Progenitor cell of endocrine pancreas (in vitro differentiated cells): ENCODE data around the gene KRTAP5-8. TPM values are rescaled to one million over a fixed set of nuclear protein-coding genes. Genes with fewer than 3 reads are reported as not detected.
"Not testable (repeated sequence)": the region's sequence is repeated elsewhere in the genome, so short reads cannot be mapped to it uniquely, and the experiment has no call there.

ENCODE experiments used
- DNase-seq: peaks from one replicate; pipeline ENCODE4 v3.0.0; 2021; ENCODE audit warnings: low spot score; ENCODE audit not compliant: unreplicated experiment
- H3K27ac Mint-ChIP-seq: 2 replicates; pipeline ENCODE4 v1.8.0; 2021; ENCODE audit warnings: mild to moderate bottlenecking, moderate library complexity, mixed read lengths
- H3K27me3 Mint-ChIP-seq: 2 replicates; pipeline ENCODE4 v1.8.0; 2021; ENCODE audit warnings: mixed read lengths
- H3K36me3 Mint-ChIP-seq: 2 replicates; pipeline ENCODE4 v1.8.0; 2022; ENCODE audit warnings: mixed read lengths; ENCODE audit not compliant: insufficient read depth
- H3K4me1 Mint-ChIP-seq: 2 replicates; pipeline ENCODE4 v1.8.0; 2021; ENCODE audit warnings: low read depth, mixed read lengths
- H3K4me3 Mint-ChIP-seq: 2 replicates; pipeline ENCODE4 v1.8.0; 2021; ENCODE audit warnings: low read depth, mild to moderate bottlenecking, moderate library complexity, mixed read lengths
- H3K9me3 Mint-ChIP-seq: 2 replicates; pipeline ENCODE4 v1.8.0; 2021; ENCODE audit warnings: low read depth, mixed read lengths
- total RNA-seq: library from RNA; stranded (reverse); gene quantifications from 2 replicates; pipeline ENCODE4 v1.2.1, GENCODE V29; 2021
- TF ChIP-seq, protein P1 (sequence below): fragments of 200-600 bp; sonication (generic); IDR thresholded peaks from one replicate; pipeline ENCODE4 v1.5.0; 2021; ENCODE audit warnings: antibody characterized with exemption, mild to moderate bottlenecking; ENCODE audit not compliant: unreplicated experiment

Gene KRTAP5-8
- total RNA-seq, 1 donor from 2014 or later: 0.24 TPM

DNA sequence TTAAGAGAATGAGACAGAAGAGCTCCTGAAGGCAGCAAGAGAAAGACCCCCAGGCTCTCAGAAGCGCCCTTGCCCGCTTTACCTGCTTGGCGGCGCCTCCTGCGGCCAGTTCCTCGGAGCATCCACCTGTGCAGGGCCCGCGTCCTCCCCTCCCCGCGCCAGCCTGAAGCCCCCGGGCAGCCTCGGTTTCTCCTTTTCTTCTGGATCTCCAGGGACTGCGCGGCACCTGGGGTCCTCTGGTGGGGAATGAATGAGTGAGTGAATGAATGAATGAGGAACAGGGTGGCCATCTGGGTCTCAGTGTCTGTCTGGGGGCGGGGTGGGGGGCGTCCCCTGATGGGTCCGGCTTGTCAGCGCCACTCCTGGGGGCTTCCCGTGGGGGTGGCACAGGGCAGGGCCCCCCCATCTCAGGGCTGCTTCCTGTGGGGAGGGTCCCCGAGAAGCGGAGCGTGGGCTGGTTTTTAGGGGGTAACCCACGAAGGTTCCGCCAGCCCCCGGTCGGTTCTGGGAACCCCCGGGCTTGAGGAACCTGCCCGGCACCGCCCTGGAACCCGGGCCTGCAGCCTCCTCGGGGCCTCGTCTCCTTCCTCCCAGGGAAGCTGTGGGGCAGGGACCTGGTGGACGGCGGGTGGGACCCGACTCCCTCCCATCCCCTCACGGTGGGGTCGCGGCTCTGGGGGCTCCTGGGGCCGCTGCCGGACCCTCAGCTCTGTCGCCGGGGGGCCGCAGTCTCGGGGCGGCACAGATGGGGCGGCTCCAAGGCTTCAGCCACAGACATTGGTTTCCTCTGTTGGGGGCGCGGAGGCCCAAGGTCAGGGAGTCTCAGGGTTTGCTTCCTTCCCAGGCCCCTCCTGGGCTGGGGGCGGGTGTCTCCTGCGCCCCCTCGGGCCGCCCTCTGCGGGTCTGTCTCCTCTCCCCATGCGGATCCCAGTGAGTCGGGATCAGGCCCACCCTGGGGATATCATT lies 19.0 kb upstream of the KRTAP5-8 start:
- Mint-ChIP-seq H3K4me1 (no peaks in the 10 kb centered on the region), H3K27ac (no peak overlapping the region), H3K4me3 (no peak overlapping the region), H3K36me3 (peaks cover 4% of the 10 kb centered on the region), H3K27me3 (no peaks in the 10 kb centered on the region), H3K9me3 (peaks cover 7% of the 10 kb centered on the region)
- TF ChIP-seq, protein P1, sequence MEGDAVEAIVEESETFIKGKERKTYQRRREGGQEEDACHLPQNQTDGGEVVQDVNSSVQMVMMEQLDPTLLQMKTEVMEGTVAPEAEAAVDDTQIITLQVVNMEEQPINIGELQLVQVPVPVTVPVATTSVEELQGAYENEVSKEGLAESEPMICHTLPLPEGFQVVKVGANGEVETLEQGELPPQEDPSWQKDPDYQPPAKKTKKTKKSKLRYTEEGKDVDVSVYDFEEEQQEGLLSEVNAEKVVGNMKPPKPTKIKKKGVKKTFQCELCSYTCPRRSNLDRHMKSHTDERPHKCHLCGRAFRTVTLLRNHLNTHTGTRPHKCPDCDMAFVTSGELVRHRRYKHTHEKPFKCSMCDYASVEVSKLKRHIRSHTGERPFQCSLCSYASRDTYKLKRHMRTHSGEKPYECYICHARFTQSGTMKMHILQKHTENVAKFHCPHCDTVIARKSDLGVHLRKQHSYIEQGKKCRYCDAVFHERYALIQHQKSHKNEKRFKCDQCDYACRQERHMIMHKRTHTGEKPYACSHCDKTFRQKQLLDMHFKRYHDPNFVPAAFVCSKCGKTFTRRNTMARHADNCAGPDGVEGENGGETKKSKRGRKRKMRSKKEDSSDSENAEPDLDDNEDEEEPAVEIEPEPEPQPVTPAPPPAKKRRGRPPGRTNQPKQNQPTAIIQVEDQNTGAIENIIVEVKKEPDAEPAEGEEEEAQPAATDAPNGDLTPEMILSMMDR: no peak
- no peak for DNase-seq

DNA sequence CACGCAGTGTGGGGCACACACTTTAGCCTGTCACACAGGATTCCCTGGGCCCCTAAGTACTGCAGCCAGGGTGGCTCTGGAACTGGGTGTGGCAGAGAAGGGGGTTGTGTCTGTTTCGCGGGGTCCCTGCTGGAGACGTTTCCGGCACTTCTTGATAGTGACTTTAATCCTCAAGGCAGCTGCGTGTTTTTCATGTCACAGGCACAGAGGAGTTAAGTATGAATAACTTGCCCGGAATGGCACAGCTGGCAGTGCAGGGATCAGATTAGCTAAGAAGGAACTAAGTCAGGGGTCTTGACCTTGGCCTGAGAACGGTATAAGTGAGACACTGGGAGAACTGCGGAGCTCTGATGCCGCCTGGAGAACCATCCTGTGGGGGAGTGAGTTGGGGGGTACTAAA lies 18.3 kb upstream of the KRTAP5-8 start:
- peaks cover 4% of the 10 kb centered on the region for H3K36me3 Mint-ChIP-seq
- no peak overlapping the region for H3K4me3 Mint-ChIP-seq
- no peak for DNase-seq
- H3K4me1 Mint-ChIP-seq: no peaks in the 10 kb centered on the region
- peaks cover 7% of the 10 kb centered on the region for H3K9me3 Mint-ChIP-seq
- no peaks in the 10 kb centered on the region for H3K27me3 Mint-ChIP-seq
- no peak overlapping the region for H3K27ac Mint-ChIP-seq
- TF ChIP-seq, protein P1: no peak

DNA sequence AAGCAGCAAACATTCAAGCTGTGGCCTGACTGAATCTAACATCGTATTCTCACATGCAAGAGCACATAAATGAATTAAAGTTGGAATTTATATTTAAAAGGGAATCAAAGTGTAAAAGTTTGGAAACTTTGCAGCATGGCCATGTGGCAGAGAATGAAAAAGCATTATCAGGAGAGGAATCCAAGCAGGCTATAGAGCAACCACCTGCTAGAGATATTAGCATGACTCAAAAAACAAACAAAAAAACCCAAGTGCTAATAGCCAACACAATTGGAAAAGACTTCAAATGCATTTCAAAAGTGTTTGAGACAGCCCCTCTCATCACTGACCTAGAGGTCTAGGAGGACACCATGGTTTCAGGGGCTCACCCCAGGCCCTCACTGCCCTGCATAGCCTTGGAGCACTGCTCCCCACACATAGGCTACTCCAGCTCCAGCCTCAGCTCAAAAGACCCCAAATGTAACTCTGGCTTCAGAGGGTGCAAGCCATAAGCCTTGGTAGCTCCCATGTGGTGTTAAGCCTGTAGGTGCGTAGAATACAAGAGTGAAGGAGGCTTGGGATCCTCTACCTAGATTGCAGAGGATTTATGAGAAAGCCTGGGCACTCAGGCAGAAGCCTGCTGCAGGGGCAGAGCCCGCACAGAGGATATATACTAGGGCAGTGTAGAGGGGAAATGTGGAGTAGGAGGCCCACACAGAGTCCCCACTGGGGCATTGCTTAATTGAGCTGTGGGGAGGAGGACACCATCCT lies 12.5 kb upstream of the KRTAP5-8 start:
- peaks cover 7% of the 10 kb centered on the region for H3K9me3 Mint-ChIP-seq
- no peak overlapping the region for H3K27ac Mint-ChIP-seq
- DNase-seq: no peak
- peaks cover 4% of the 10 kb centered on the region for H3K36me3 Mint-ChIP-seq
- H3K4me1 Mint-ChIP-seq: peaks cover 5% of the 10 kb centered on the region
- TF ChIP-seq, protein P1: no peak
- H3K27me3 Mint-ChIP-seq: no peaks in the 10 kb centered on the region
- H3K4me3 Mint-ChIP-seq: no peak overlapping the region

DNA sequence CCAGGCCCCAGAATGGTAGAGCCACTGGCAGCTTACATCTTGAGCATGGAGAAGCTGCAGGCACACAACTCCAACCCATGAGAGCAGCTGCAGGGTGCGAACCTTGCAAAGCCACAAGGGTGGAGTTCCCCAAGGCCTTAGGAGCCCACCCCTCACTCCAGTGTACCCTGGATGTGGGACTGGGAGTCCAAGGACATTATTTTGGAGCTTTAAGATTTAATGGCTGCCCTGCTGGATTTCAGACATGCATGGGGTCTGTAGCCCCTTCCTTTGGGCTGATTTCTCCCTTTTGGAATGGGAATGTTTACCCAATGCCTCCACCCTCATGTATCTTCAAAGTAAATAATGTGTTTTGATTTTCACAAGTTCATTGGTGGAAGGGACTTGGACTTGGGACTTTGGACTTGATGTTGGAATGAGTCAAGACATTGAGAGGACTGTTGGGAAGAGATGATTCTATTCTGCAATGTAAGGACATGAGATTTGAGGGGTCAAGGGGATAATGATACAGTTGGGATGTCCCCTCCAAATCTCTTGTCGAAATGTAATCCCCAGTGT lies 11.8 kb upstream of the KRTAP5-8 start:
- Mint-ChIP-seq H3K4me3 (no peak overlapping the region), H3K9me3 (peaks cover 7% of the 10 kb centered on the region), H3K27me3 (no peaks in the 10 kb centered on the region), H3K4me1 (peaks cover 5% of the 10 kb centered on the region), H3K36me3 (peaks cover 4% of the 10 kb centered on the region), H3K27ac (no peak overlapping the region)
- no peak for DNase-seq
- TF ChIP-seq, protein P1: no peak

DNA sequence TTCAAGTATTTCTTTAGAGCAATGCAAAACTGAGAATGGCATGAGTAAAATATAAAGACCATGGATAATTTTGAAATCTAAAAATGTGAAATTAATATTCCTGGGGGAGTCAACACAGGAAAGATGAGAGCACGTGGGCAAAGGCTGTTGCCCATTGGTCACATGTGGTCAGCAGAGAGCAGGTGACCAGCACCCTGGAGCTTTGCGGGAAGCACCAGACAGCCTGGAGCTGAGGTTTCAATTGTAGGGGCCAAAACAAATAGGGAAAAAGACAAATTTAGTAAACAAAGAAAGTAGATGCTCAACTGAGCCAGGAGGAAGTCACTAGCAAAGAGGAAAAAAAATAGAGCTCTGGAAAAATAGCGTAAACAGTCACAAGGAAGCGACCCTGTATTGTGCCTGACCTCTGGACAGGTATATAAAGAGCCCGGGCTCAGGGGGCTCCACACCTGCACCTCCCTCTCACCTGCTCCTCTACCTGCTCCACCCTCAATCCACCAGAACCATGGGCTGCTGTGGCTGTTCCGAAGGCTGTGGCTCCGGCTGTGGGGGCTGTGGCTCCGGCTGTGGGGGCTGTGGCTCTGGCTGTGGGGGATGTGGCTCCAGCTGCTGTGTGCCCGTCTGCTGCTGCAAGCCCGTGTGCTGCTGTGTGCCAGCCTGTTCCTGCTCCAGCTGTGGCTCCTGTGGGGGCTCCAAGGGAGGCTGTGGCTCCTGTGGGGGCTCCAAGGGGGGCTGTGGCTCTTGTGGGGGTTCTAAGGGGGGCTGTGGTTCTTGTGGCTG lies 10.8 kb upstream of the KRTAP5-8 start, which contains the start of gene KRTAP5-7:
Gene KRTAP5-7, plus strand, starts transcription at position 472 of the 780 bp plus-strand sequence. Its CDS starts 34 bp downstream, at position 506.
- H3K4me1 Mint-ChIP-seq, H3K27me3 Mint-ChIP-seq, H3K27ac Mint-ChIP-seq, DNase-seq, H3K9me3 Mint-ChIP-seq, H3K4me3 Mint-ChIP-seq, H3K36me3 Mint-ChIP-seq: not testable (repeated sequence)
